OCI-LY7 (cell line): ENCODE results near the gene CLCNKB. TPM values are rescaled to one million over a fixed set of nuclear protein-coding genes. Genes with fewer than 3 reads are reported as not detected.

Source experiments
- BruUV-seq: library from RNA; stranded (reverse); fragments of 400-500 nt; replicated peaks from 2 replicates; lab custom pipeline; 2021; lab: Mats Ljungman, UMichigan
- CTCF ChIA-PET: fragments of 300-600 bp; sonication (Branson Sonifier 250); formaldehyde crosslinking; loops from one replicate; lab custom pipeline; 2022; ENCODE audit warnings: antibody characterized with exemption; ENCODE audit not compliant: unreplicated experiment; lab: Charles Lee
- POLR2A ChIA-PET: fragments of 300-600 bp; sonication (Branson Sonifier 250); formaldehyde crosslinking; loops from one replicate; lab custom pipeline; 2022; ENCODE audit warnings: antibody characterized with exemption; lab: Charles Lee
- DNase-seq: peaks from one replicate; pipeline ENCODE4 v3.0.0-alpha.2; 2015; ENCODE audit warnings: low spot score
- H2AFZ ChIP-seq: fragments of 200-600 bp; sonication (generic), shearing (Covaris generic); 2 replicates; pipeline ENCODE4 v1.6.1; 2014; ENCODE audit warnings: mild to moderate bottlenecking, antibody characterized with exemption, low read length, moderate library complexity
- H3K27ac ChIP-seq: fragments of 200-600 bp; sonication (generic); 2 replicates; pipeline ENCODE4 v1.5.1; 2014; ENCODE audit warnings: mixed run types, low read depth, mild to moderate bottlenecking, moderate library complexity, low read length, inconsistent platforms; ENCODE audit not compliant: poor library complexity, severe bottlenecking
- H3K36me3 ChIP-seq: fragments of 200-600 bp; sonication (generic); 2 replicates; pipeline ENCODE4 v1.6.1; 2014; ENCODE audit warnings: mild to moderate bottlenecking, antibody characterized with exemption, low read length, moderate library complexity, mixed read lengths; ENCODE audit not compliant: insufficient read depth
- H3K4me1 ChIP-seq: fragments of 200-600 bp; sonication (generic); 2 replicates; pipeline ENCODE4 v1.5.1; 2014; ENCODE audit warnings: mild to moderate bottlenecking, low read length; ENCODE audit not compliant: insufficient read depth, poor library complexity, severe bottlenecking
- H3K4me2 ChIP-seq: fragments of 200-600 bp; sonication (generic); 2 replicates; pipeline ENCODE4 v1.6.1; 2014; ENCODE audit warnings: mild to moderate bottlenecking, low read length
- H3K4me3 ChIP-seq: fragments of 200-600 bp; sonication (generic); 2 replicates; pipeline ENCODE4 v1.5.1; 2014; ENCODE audit warnings: mild to moderate bottlenecking, low read depth, low read length; ENCODE audit not compliant: poor library complexity, severe bottlenecking
- H3K79me2 ChIP-seq: fragments of 200-600 bp; sonication (generic); 2 replicates; pipeline ENCODE4 v1.6.1; 2016; ENCODE audit warnings: low read depth, mild to moderate bottlenecking, low read length, moderate library complexity, mixed read lengths; ENCODE audit not compliant: insufficient read depth
- H3K9me2 ChIP-seq: fragments of 200-600 bp; sonication (generic); 2 replicates; pipeline ENCODE4 v1.6.1; 2016; ENCODE audit warnings: mild to moderate bottlenecking, low read length, mixed read lengths; ENCODE audit not compliant: insufficient read depth
- H3K9me3 ChIP-seq: fragments of 200-600 bp; sonication (generic); 2 replicates; pipeline ENCODE4 v1.6.1; 2014; ENCODE audit warnings: mild to moderate bottlenecking, mixed run types, low read length, mixed read lengths
- H4K20me1 ChIP-seq: fragments of 200-600 bp; sonication (generic); 2 replicates; pipeline ENCODE4 v1.6.1; 2014; ENCODE audit warnings: mild to moderate bottlenecking, antibody characterized with exemption, low read length, moderate library complexity, mixed read lengths; ENCODE audit not compliant: insufficient read depth
- EZH2phosphoT487 ChIP-seq: fragments of 200-600 bp; sonication (generic); IDR thresholded peaks from 2 replicates; pipeline ENCODE4 v1.6.1; 2018; ENCODE audit warnings: low read depth, borderline replicate concordance, mild to moderate bottlenecking, mixed run types, antibody characterized with exemption, low read length, moderate library complexity, mixed read lengths
- intact Hi-C: fragments of 100-400 bp; cut with micrococcal nuclease; formaldehyde crosslinking; loops from one replicate; pipeline ENCODE4 v1.10.0; 2022; ENCODE audit not compliant: unreplicated experiment
- total RNA-seq, 2 experiments: library from RNA; depleted of rRNA in 1 of 2; stranded (reverse); fragments of >200 nt in 1 of 2; shearing (Covaris generic) in 1 of 2; gene quantifications; 2 replicates each; pipeline ENCODE4 v1.2.3, GENCODE V29; 2014 to 2022
- TF ChIP-seq, protein P1 (sequence below): fragments of 200-600 bp; sonication (generic); conservative IDR thresholded peaks from 2 replicates; pipeline ENCODE4 v1.5.1; 2014; ENCODE audit warnings: mild to moderate bottlenecking, antibody characterized with exemption, low read length, moderate library complexity, mixed read lengths

CLCNKB gene
- total RNA-seq, 2 experiments from 2014 or later, result not detected

DNA sequence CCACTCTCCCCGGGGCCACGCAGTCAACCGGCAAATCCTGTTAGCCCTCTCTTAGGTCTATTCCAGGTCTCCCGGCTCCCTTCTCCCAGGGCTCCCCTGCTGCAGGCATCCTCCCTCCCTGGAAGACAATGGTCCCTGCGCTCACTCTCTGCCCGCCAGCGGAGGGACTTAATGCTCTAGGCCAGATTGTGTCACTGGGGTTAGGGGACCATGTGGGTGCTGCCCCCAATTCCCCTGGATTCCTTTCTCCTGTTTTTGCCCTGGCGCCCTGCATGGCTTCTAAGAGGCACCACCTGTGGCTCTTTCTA lies 21.6 kb downstream of the CLCNKB start:
- Histone ChIP-seq H2AFZ (no peak overlapping the region), H3K9me2 (no peaks in the 10 kb centered on the region), H3K79me2 (no peaks in the 10 kb centered on the region), H3K36me3 (no peaks in the 10 kb centered on the region), H4K20me1 (no peaks in the 10 kb centered on the region), H3K4me1 (no peaks in the 10 kb centered on the region), H3K27ac (no peak overlapping the region), H3K4me2 (no peak overlapping the region), H3K4me3 (no peak overlapping the region), H3K9me3 (no peaks in the 10 kb centered on the region)
- TF ChIP-seq EZH2phosphoT487, result no peak
- TF ChIP-seq, protein P1, sequence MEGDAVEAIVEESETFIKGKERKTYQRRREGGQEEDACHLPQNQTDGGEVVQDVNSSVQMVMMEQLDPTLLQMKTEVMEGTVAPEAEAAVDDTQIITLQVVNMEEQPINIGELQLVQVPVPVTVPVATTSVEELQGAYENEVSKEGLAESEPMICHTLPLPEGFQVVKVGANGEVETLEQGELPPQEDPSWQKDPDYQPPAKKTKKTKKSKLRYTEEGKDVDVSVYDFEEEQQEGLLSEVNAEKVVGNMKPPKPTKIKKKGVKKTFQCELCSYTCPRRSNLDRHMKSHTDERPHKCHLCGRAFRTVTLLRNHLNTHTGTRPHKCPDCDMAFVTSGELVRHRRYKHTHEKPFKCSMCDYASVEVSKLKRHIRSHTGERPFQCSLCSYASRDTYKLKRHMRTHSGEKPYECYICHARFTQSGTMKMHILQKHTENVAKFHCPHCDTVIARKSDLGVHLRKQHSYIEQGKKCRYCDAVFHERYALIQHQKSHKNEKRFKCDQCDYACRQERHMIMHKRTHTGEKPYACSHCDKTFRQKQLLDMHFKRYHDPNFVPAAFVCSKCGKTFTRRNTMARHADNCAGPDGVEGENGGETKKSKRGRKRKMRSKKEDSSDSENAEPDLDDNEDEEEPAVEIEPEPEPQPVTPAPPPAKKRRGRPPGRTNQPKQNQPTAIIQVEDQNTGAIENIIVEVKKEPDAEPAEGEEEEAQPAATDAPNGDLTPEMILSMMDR, result no peak
- ChIA-PET POLR2A (no interaction called here), CTCF (no interaction called here)
- no TSS peak for BruUV-seq
- intact Hi-C loops, result no loop called here
- DNase-seq, result no peak

DNA sequence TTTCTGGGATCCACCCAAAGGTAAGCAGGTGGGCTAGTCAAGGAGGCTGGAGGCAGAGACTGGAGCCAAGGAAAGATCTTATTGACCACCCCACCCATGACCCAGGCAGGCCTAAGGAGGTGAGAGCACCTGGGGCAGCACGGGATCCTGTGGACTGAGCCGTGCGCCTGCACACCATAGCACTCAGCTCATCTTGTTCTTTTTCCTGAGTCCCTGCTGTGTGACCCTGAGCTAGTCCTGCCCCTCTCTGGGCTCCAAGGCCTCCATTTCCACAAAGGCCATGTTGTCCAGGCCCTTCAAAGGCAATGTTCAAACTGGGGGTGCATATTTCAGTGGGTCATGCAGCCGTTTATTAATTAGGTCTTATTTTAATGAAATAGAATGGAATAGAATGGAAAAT lies 22.7 kb downstream of the CLCNKB start:
- CTCF ChIA-PET, result no interaction called here
- H3K36me3 ChIP-seq, result no peaks in the 10 kb centered on the region
- no peak overlapping the region for H3K4me2 ChIP-seq
- no peaks in the 10 kb centered on the region for H3K79me2 ChIP-seq
- H3K27ac ChIP-seq, result no peak overlapping the region
- POLR2A ChIA-PET, result interaction anchor here (0.6 kb wide), 1 partner anchor 9 kb away, joined by 8 read pairs; no protein-coding TSS in a partner anchor
- no peak overlapping the region for H2AFZ ChIP-seq
- no peaks in the 10 kb centered on the region for H3K4me1 ChIP-seq
- no peaks in the 10 kb centered on the region for H3K9me3 ChIP-seq
- H3K4me3 ChIP-seq, result no peak overlapping the region
- H3K9me2 ChIP-seq, result no peaks in the 10 kb centered on the region
- intact Hi-C loops, result no loop called here
- no TSS peak for BruUV-seq
- no peak for DNase-seq
- no peak for TF ChIP-seq EZH2phosphoT487
- TF ChIP-seq, protein P1, result no peak
- H4K20me1 ChIP-seq, result no peaks in the 10 kb centered on the region

DNA sequence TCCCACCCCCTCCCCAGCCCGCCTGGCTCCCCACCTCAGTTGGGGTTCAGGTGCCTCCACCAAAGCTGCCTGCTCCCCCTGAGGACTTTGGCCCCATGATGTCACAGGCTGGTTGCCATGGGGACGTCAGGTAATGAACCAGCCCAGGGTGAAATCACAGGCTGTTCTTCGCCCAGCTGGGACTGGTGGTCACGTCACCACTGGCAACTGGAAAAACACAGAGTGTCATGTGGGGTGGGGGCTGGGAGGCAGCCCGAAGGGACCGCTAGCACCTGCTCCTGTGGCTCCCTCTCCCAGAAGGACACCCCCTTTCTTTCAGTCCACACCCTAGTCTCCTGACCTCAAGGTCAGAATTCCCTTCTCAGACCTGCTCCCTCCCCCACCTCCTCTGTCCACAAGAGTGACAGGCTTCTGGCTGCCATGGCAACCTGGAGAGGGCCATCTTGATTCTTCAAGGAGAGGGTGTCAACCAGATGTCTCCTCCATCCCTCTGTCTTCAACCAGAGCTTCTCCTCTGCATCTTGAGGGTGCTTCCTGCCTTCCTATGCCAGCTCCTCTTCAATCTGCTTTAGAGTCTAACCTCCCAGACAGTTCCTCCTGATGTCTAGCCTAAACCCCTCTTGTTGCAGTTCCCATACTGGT lies 23.7 kb downstream of the CLCNKB start:
- no TSS peak for BruUV-seq
- no peak overlapping the region for H3K27ac ChIP-seq
- H3K4me2 ChIP-seq, result no peak overlapping the region

More for the DNA sequence above, 23.7 kb downstream of the CLCNKB start:
- H3K9me3 ChIP-seq, result no peaks in the 10 kb centered on the region
- ChIA-PET CTCF (no interaction called here), POLR2A (interaction anchor here (0.6 kb wide), 1 partner anchor 1516 kb away, joined by 3 read pairs; no protein-coding TSS in a partner anchor)
- no peak for TF ChIP-seq EZH2phosphoT487
- TF ChIP-seq, protein P1, result no peak
- H3K79me2 ChIP-seq, result no peaks in the 10 kb centered on the region
- no peaks in the 10 kb centered on the region for H3K4me1 ChIP-seq
- H3K4me3 ChIP-seq, result no peak overlapping the region
- no peaks in the 10 kb centered on the region for H3K9me2 ChIP-seq
- no peak overlapping the region for H2AFZ ChIP-seq
- H4K20me1 ChIP-seq, result no peaks in the 10 kb centered on the region
- no peak for DNase-seq
- no peaks in the 10 kb centered on the region for H3K36me3 ChIP-seq
- intact Hi-C loops, result no loop called here
